Measurements from ENCODE around the gene GLB1L3.
"Not testable (repeated sequence)": the region's sequence is repeated elsewhere in the genome, so short reads cannot be mapped to it uniquely, and the experiment has no call there.

The GLB1L3 gene

DNA sequence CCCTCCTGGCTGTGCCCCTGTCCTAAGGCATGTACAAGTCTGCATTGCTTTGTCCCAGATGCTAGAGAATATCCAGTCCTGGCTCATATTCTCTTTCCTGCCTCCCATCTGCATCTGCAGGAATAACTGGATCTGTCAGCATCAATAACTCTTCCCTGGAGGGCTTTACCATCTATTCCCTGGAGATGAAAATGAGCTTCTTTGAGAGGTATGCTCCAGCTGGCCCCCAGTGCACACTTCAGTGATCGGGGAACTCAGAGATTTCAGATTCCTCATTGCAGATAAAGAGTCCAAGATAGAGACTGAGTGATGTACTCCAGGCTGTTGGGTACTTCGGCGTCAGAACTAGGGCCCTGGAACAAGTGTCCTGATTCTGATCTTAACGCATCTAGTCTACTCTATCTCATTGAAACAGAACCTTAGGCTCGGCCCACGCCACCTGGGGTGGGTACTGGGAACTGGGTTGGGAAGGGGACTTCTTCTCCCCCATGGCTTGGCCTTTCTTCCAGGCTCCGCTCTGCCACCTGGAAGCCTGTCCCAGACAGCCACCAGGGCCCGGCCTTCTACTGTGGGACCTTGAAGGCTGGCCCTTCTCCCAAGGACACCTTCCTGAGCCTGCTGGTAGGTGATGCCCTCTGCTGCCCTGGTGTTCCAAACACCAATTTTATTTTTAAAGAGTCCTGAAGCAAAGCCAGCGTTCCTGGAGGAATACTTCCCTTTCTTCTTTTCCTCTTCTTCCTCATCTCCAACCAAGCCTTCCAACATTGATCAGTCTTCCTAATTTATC is 37.8 kb downstream of the GLB1L3 start:
- no peak for DNase-seq (ENCODE audit: low read depth in 2 of 2)

GRCh38 chr11:134317103-134317502 is 40.9 kb downstream of the GLB1L3 start:
- DNase-seq (ENCODE audit: low read depth in 2 of 2): no peak

DNA sequence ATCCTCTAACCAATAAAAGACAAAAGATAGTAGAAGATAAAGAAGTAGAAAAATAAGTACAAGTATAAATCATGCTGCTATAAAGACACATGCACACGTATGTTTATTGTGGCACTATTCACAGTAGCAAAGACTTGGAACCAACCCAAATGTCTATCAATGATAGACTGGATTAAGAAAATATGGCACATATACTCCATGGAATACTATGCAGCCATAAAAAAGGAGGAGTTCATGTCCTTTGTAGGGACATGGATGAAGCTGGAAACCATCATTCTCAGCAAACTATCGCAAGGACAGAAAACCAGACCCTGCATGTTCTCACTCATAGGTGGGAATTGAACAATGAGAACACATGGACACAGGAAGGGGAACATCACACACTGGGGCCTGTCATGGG is 45.2 kb downstream of the GLB1L3 start:
- DNase-seq (ENCODE audit: low read depth in 2 of 2): not testable (repeated sequence)

- DNase-seq (ENCODE audit: low read depth in 2 of 2): no peak
Observed at GRCh38 chr11:134322553-134322952, 46.4 kb downstream of the GLB1L3 start.

- DNase-seq (ENCODE audit: low read depth in 2 of 2): no peak
Observed at GRCh38 chr11:134328433-134328832, 52.3 kb downstream of the GLB1L3 start.

- no peak for DNase-seq (ENCODE audit: low read depth in 2 of 2)
Observed at GRCh38 chr11:134330611-134331353, 54.6 kb downstream of the GLB1L3 start.

- DNase-seq (ENCODE audit: low read depth in 2 of 2): peak; percentile 45 to 66
Observed at GRCh38 chr11:134331354-134332188, 55.4 kb downstream of the GLB1L3 start, which contains the start of gene GLB1L2. Gene GLB1L2, plus strand, starts transcription at chr11:134331988. Its CDS starts 74 bp downstream, at chr11:134332062.

GRCh38 chr11:134332189-134332631 is 56.0 kb downstream of the GLB1L3 start:
- DNase-seq (ENCODE audit: low read depth in 2 of 2): no peak

DNA sequence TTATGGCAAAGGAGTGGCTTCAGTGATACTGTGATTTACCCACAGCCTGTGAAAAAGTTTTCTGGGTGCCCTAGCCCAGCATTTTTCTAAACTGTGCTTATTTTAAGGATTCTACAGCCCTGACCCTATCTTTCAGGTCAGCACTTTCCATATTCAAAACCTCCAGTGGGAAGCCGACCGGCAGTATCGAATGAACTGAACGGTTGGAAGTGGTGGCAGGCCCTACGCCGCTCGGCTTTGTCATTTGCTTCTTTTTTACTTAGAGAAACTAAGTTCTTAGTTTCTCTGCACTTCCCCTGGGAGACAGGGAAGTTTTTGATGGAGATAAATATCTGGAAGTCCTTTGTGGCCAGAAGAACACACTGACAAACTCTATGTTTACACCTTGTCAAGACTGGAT is 56.6 kb downstream of the GLB1L3 start:
- no peak for DNase-seq (ENCODE audit: low read depth in 2 of 2)

- DNase-seq (ENCODE audit: low read depth in 2 of 2): no peak
Observed at GRCh38 chr11:134333312-134333711, 57.1 kb downstream of the GLB1L3 start.

DNA sequence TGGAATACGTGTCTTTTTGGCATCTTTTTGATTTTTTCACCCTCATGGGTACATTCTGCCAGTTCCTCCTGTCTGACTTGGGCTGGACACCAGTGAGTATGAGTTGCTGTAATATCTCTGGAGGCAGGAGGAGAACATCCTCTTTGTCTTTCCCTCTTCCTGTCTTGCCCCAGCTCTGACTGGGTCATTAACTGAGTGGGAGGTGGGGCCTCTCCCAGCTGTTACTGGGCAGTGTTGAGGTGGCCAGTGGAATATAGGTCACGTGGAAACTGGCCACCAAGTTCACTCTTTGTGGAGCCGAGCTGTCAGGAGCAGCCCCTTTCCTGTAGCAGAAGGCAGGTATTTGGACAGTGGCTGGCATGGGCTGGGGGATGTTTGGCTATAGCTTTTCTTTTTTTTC is 57.8 kb downstream of the GLB1L3 start:
- no peak for DNase-seq (ENCODE audit: low read depth in 2 of 2)

DNA sequence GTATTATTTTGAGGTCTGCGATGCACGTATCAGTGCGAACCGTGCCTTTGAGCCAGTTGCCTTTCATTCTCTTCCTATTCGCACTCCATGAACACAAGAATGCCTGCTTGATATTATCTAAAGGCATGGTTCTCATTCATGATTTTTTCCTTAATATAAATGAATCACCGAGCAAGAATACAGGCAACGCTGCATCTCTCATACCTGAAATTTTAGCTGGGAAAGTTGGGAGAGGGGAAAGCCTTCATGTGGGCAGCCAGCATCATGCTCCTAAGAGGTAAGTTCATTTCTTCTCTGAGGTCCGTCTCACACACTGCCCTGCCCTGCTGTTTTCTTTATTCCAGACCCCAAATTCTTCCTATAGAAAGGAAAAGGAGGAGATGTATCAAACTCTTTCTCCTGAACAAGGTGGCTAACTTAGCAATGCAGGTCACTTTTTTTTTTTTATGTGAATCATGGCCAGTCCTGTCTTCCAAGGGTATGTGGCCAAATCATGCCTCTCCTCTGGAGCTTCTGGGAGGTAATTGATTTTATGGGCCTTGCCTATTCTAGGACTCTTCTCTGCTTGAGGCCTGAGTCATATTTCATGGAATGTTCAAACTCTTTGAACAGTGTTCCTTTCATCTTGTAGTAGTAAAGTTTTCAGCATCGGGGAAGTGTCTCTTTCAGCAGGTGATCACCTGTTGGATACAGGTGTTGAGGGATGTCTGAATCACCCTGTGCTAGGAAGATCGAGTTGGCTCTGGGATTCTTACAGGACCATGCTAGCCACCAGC is 58.8 kb downstream of the GLB1L3 start:
- DNase-seq (ENCODE audit: low read depth in 2 of 2): no peak

- no peak for DNase-seq (ENCODE audit: low read depth in 2 of 2)
Observed at GRCh38 chr11:134337051-134337450, 60.9 kb downstream of the GLB1L3 start.

DNA sequence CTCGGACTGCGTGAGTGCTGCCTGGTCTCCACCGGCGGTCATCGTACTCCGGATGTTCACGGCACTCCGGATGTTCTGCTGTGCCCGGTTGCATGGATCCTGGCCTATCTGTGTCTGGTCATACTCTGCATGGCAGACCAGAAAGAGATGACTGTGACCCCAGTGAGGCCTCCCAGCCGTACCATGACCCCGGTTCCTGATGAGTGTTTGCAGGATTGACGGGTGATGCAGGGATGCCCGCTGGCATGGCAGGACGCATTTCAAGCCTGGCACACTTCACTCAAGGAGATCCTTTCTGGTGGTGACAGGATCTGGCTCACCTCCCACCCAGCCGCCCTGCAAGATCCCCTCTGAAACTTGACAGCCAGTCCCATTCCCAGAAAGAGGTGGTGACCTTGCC is 61.9 kb downstream of the GLB1L3 start:
- no peak for DNase-seq (ENCODE audit: low read depth in 2 of 2)

DNA sequence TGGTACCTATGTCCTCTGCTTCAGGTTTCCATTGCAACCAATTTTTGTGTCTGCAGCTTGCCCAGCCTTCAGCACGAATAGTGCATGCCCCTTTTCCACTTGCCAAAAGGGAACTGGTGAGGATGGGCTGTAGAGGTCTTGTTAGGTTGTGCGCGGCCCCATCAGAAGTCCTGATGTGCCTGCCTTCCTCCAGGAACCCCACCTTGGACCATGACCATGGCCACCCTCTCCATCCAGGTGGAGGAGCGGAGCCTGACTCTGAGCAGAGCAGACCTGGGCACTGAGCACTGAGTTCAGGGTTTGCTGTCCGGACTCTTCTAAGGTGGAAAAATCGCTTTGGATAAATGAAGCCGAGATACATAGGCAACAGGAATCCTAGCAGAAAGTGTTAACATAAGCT is 62.5 kb downstream of the GLB1L3 start:
- no peak for DNase-seq (ENCODE audit: low read depth in 2 of 2)

DNA sequence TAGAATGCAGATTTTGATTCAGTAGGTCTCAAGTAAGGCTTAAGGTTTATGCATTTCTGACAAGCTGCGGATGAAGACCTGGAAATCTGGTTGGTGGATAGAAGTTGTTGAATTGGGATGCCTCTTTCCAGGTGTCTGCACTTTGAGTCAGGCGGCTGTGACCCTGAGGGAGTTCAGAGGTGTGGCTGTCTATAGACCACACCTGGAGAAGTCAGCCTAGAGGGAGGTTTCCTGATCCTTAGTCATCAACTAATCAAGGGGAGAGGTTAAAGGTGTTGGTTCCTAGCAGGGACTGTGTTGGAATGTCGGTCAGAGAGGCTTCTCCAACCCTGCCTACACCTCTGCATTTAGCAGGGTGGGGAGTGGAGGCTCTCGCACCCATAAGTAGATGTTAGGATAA is 63.6 kb downstream of the GLB1L3 start:
- DNase-seq (ENCODE audit: low read depth in 2 of 2): no peak

GRCh38 chr11:134340354-134340964 is 64.3 kb downstream of the GLB1L3 start:
- no peak for DNase-seq (ENCODE audit: low read depth in 2 of 2)

- no peak for DNase-seq (ENCODE audit: low read depth in 2 of 2)
Observed at GRCh38 chr11:134341805-134342571, 65.8 kb downstream of the GLB1L3 start.

- no peak for DNase-seq (ENCODE audit: low read depth in 2 of 2)
Observed at GRCh38 chr11:134342572-134343340, 66.6 kb downstream of the GLB1L3 start.
